ENCODE measurements around the gene LAMB3. TPM values are rescaled to one million over a fixed set of nuclear protein-coding genes. Genes with fewer than 3 reads are reported as not detected.

Gene LAMB3
- total and polyA plus RNA-seq, 12 donors: 1.6 to 6.0 (median 3.7) TPM

- Histone ChIP-seq H3K4me1 (peaks cover 0 to 52% (median 30%) of the 10 kb centered on the region in 9 donors), H3K27ac (peak overlapping the region in 3 of 10 donors; percentile 11 to 45 (median 36)), H3K36me3 (no peaks in the 10 kb centered on the region), H3K9me3 (no peaks in the 10 kb centered on the region), H3K4me3 (no peak overlapping the region), H3K27me3 (peaks cover 0 to 3% (median 0%) of the 10 kb centered on the region in 7 donors)
- 37 to 45% methylated on average over 1 of the region's 1 CpG for WGBS, 2 donors
- TF ChIP-seq CTCF (IDR thresholded peaks at IDR 0.05): no peak
- intact Hi-C loops (cut with DNase I): loop anchor here in 4 of 10 donors (5.0 to 10.0 kb wide), 4 partner anchors 41 to 101 kb away; no protein-coding TSS in a partner anchor
- ATAC-seq: peak; percentile 15 to 62 (median 52)
- DNase-seq: no peak
Measured at GRCh38 chr1:209688746-209689234, 36.6 kb upstream of the LAMB3 start.

GRCh38 chr1:209686322-209686721 lies 34.1 kb upstream of the LAMB3 start:
- no peaks in the 10 kb centered on the region for H3K36me3 ChIP-seq
- H3K4me3 ChIP-seq: no peak overlapping the region
- peaks cover 0 to 39% (median 30%) of the 10 kb centered on the region in 9 donors for H3K4me1 ChIP-seq
- 59 to 64% methylated on average over 4 of the region's 4 CpGs for WGBS, 2 donors
- no peak for ATAC-seq
- TF ChIP-seq CTCF (IDR thresholded peaks at IDR 0.05): no peak
- no peak for DNase-seq
- intact Hi-C loops (cut with DNase I): loop anchor here in 4 of 10 donors (5.0 to 10.0 kb wide), 4 partner anchors 39 to 99 kb away; no protein-coding TSS in a partner anchor
- H3K9me3 ChIP-seq: no peaks in the 10 kb centered on the region
- H3K27ac ChIP-seq: no peak overlapping the region
- H3K27me3 ChIP-seq: peaks cover 0 to 23% (median 0%) of the 10 kb centered on the region in 7 donors

- H3K4me1 ChIP-seq: peaks cover 0 to 39% (median 30%) of the 10 kb centered on the region in 9 donors
- no peak overlapping the region for H3K27ac ChIP-seq
- intact Hi-C loops (cut with DNase I): loop anchor here in 4 of 10 donors (5.0 to 10.0 kb wide), 4 partner anchors 39 to 99 kb away; no protein-coding TSS in a partner anchor
- WGBS, 2 donors: 67 to 72% methylated on average over 4 of the region's 4 CpGs
- no peaks in the 10 kb centered on the region for H3K36me3 ChIP-seq
- DNase-seq (no peak), ATAC-seq (no peak)
- no peaks in the 10 kb centered on the region for H3K9me3 ChIP-seq
- TF ChIP-seq CTCF (IDR thresholded peaks at IDR 0.05): no peak
- peaks cover 0 to 28% (median 0%) of the 10 kb centered on the region in 7 donors for H3K27me3 ChIP-seq
- no peak overlapping the region for H3K4me3 ChIP-seq
Measured at GRCh38 chr1:209685821-209686220, 33.6 kb upstream of the LAMB3 start.

GRCh38 chr1:209678981-209679539 lies 26.8 kb upstream of the LAMB3 start:
- DNase-seq (no peak), ATAC-seq (no peak)
- H3K9me3 ChIP-seq: no peaks in the 10 kb centered on the region
- H3K4me3 ChIP-seq: no peak overlapping the region
- no peaks in the 10 kb centered on the region for H3K36me3 ChIP-seq
- H3K27me3 ChIP-seq: peaks cover 0 to 72% (median 0%) of the 10 kb centered on the region in 7 donors
- intact Hi-C loops (cut with DNase I): loop anchor here in 4 of 10 donors (5.0 kb wide), 1 partner anchor 37 kb away; no protein-coding TSS in a partner anchor
- H3K27ac ChIP-seq: no peak overlapping the region
- WGBS, 2 donors: 84 to 91% methylated on average over 4 of the region's 4 CpGs
- peaks cover 3 to 33% (median 26%) of the 10 kb centered on the region in 9 donors for H3K4me1 ChIP-seq
- no peak for TF ChIP-seq CTCF (IDR thresholded peaks at IDR 0.05)

Data from heart right ventricle (tissue), 16 donors.